Measurements from ENCODE around the gene ZNF575.

DNA sequence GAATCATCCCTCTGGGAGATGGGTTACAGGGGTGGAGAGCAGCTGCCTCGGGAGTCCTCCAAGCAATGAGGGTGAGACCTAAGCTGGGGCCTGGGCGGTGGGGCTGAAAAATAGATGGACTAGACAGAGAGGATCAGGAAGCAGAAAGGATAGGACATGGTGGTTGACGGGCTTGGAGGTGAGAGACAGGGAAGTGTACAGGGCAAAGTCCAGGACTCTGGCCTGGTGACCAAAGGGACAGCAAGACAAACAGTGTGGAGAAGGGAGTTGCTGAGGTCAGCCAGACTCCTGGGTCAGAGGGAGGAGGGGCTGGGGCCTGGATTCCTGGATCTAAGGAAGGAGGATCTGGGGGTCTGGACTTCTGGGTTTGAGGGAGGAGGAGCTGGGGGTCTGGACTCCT, 33.9 kb upstream of the ZNF575 start:
- TF ChIP-seq, protein P1, sequence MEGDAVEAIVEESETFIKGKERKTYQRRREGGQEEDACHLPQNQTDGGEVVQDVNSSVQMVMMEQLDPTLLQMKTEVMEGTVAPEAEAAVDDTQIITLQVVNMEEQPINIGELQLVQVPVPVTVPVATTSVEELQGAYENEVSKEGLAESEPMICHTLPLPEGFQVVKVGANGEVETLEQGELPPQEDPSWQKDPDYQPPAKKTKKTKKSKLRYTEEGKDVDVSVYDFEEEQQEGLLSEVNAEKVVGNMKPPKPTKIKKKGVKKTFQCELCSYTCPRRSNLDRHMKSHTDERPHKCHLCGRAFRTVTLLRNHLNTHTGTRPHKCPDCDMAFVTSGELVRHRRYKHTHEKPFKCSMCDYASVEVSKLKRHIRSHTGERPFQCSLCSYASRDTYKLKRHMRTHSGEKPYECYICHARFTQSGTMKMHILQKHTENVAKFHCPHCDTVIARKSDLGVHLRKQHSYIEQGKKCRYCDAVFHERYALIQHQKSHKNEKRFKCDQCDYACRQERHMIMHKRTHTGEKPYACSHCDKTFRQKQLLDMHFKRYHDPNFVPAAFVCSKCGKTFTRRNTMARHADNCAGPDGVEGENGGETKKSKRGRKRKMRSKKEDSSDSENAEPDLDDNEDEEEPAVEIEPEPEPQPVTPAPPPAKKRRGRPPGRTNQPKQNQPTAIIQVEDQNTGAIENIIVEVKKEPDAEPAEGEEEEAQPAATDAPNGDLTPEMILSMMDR (IDR thresholded peaks at IDR 0.05; ENCODE audit: low read depth, low read length), result no peak
- no peak for TF ChIP-seq EZH2phosphoT487 (IDR thresholded peaks at IDR 0.05; ENCODE audit: low read depth)
